ENCODE results near the gene ATRN. TPM values are rescaled to one million over a fixed set of nuclear protein-coding genes. Genes with fewer than 3 reads are reported as not detected.

The ATRN gene
- total and polyA plus RNA-seq, 4 donors = 4.2 to 38.5 (median 21.2) TPM

DNA sequence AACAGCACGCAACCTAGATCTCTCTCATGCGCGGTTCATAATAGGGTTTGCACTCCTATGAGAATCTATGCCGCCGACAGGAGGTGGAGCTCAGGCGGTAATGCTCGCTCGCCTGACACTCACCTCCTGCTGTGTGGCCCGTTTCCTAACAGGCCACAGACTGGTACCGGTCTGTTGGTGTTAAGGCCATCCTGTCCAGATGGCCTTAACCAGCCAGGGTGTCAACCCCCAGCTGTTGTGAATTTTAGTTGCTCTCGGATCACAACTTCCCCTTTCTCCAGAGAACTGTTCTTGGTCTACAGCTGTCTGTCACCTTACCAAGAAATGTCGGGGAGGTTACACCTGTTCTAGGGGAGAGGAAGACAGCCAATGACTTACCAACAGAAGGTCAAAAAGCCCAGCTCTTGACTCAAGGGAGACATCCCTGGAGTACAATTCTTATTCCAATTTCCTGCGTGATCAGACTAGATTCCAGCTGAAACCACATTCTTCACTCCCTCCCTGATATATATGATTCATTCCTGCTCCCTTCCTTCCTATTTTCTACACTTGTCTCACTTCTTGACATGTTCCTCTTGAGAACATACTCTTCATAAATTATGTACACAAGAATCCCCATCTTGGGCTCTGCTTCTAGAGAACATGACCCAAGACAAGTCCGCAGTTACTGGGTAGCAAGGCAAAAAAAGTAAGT is 40.3 kb upstream of the ATRN start:
- ATAC-seq (ENCODE audit: insufficient read depth, low FRiP score) = no peak
- 37 to 63% methylated on average over 14 of the region's 14 CpGs for WGBS, 2 donors
- H3K4me3 ChIP-seq = no peak overlapping the region
- DNase-seq = peak in 1 of 3 donors; percentile 10
- H3K27me3 ChIP-seq (ENCODE audit: control insufficient read depth in 3 of 3, insufficient read depth in 3 of 3, low read length in 2 of 3) = no peaks in the 10 kb centered on the region
- TF ChIP-seq, protein P1, sequence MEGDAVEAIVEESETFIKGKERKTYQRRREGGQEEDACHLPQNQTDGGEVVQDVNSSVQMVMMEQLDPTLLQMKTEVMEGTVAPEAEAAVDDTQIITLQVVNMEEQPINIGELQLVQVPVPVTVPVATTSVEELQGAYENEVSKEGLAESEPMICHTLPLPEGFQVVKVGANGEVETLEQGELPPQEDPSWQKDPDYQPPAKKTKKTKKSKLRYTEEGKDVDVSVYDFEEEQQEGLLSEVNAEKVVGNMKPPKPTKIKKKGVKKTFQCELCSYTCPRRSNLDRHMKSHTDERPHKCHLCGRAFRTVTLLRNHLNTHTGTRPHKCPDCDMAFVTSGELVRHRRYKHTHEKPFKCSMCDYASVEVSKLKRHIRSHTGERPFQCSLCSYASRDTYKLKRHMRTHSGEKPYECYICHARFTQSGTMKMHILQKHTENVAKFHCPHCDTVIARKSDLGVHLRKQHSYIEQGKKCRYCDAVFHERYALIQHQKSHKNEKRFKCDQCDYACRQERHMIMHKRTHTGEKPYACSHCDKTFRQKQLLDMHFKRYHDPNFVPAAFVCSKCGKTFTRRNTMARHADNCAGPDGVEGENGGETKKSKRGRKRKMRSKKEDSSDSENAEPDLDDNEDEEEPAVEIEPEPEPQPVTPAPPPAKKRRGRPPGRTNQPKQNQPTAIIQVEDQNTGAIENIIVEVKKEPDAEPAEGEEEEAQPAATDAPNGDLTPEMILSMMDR (IDR thresholded peaks at IDR 0.05; ENCODE audit: control extremely low read depth, extremely low read depth) = no peak
- H3K4me1 ChIP-seq (ENCODE audit: control insufficient read depth in 5 of 5, insufficient read depth in 5 of 5, low read length in 5 of 5) = no peaks in the 10 kb centered on the region
- no peak overlapping the region for H3K27ac ChIP-seq (ENCODE audit: low read depth in 1 of 2, low read length in 1 of 2)
- no peak overlapping the region for H3K9ac ChIP-seq (ENCODE audit: insufficient read depth in 1 of 2, low read length in 2 of 2)
- H3K36me3 ChIP-seq (ENCODE audit: control insufficient read depth in 4 of 4, insufficient read depth in 4 of 4, low read length in 4 of 4) = no peaks in the 10 kb centered on the region
- H3K9me3 ChIP-seq (ENCODE audit: control insufficient read depth in 4 of 4, insufficient read depth in 3 of 4, low read length in 3 of 4) = no peaks in the 10 kb centered on the region

DNA sequence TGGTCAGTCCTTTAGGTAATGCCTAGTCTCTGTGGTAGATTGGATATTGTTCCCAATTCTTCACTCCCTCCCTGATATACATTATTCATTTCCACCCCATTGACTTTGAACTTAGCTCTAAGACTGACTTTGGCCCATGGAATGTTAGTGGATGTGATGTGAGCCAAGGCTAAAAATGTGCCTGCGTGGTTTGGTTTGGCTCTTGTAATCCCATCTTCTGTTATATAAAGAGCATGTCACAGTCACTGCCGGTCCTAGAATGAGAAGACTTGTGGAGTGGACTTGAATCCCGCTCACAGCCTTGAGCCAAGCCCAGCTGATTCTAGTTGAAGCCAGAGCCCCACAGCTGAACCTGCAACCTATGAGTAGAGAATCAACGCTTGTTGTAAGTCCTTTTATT is 39.7 kb upstream of the ATRN start:
- H3K4me3 ChIP-seq = no peak overlapping the region
- DNase-seq (no peak), ATAC-seq (ENCODE audit: insufficient read depth, low FRiP score) (no peak)
- no peak overlapping the region for H3K27ac ChIP-seq (ENCODE audit: low read depth in 1 of 2, low read length in 1 of 2)
- no peaks in the 10 kb centered on the region for H3K9me3 ChIP-seq (ENCODE audit: control insufficient read depth in 4 of 4, insufficient read depth in 3 of 4, low read length in 3 of 4)
- TF ChIP-seq, protein P1 (IDR thresholded peaks at IDR 0.05; ENCODE audit: control extremely low read depth, extremely low read depth) = no peak
- H3K36me3 ChIP-seq (ENCODE audit: control insufficient read depth in 4 of 4, insufficient read depth in 4 of 4, low read length in 4 of 4) = no peaks in the 10 kb centered on the region
- H3K4me1 ChIP-seq (ENCODE audit: control insufficient read depth in 5 of 5, insufficient read depth in 5 of 5, low read length in 5 of 5) = no peaks in the 10 kb centered on the region
- H3K9ac ChIP-seq (ENCODE audit: insufficient read depth in 1 of 2, low read length in 2 of 2) = no peak overlapping the region
- 91 to 95% methylated on average over 4 of the region's 4 CpGs for WGBS, 2 donors
- no peaks in the 10 kb centered on the region for H3K27me3 ChIP-seq (ENCODE audit: control insufficient read depth in 3 of 3, insufficient read depth in 3 of 3, low read length in 2 of 3)

DNA sequence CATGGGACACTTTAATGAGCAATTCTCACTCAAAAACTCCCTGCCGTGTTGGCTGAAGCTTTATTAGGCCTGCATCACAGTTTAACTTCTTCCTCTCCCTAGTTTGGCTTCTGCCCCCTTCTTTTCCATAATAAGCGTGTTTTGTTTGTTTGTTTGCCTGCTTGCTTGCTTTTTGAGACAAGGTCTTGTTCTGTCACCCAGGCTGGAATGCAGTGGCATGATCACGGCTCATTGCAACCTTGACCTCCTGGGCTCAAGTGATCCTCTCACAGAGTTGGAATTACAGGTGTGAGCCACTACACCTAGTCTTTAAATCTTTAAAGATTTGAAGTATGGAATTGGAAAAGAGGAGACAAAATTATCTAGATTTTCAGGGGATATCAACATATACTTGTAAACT is 38.0 kb upstream of the ATRN start:
- H3K4me1 ChIP-seq (ENCODE audit: control insufficient read depth in 5 of 5, insufficient read depth in 5 of 5, low read length in 5 of 5) = no peaks in the 10 kb centered on the region
- H3K9me3 ChIP-seq (ENCODE audit: control insufficient read depth in 4 of 4, insufficient read depth in 3 of 4, low read length in 3 of 4) = no peaks in the 10 kb centered on the region
- ATAC-seq (ENCODE audit: insufficient read depth, low FRiP score) (no peak), DNase-seq (no peak)
- TF ChIP-seq, protein P1 (IDR thresholded peaks at IDR 0.05; ENCODE audit: control extremely low read depth, extremely low read depth) = no peak
- no peak overlapping the region for H3K9ac ChIP-seq (ENCODE audit: insufficient read depth in 1 of 2, low read length in 2 of 2)
- H3K4me3 ChIP-seq = no peak overlapping the region
- H3K36me3 ChIP-seq (ENCODE audit: control insufficient read depth in 4 of 4, insufficient read depth in 4 of 4, low read length in 4 of 4) = no peaks in the 10 kb centered on the region
- no peak overlapping the region for H3K27ac ChIP-seq (ENCODE audit: low read depth in 1 of 2, low read length in 1 of 2)
- WGBS, 2 donors = 84 to 95% methylated on average over 3 of the region's 3 CpGs
- H3K27me3 ChIP-seq (ENCODE audit: control insufficient read depth in 3 of 3, insufficient read depth in 3 of 3, low read length in 2 of 3) = no peaks in the 10 kb centered on the region

DNA sequence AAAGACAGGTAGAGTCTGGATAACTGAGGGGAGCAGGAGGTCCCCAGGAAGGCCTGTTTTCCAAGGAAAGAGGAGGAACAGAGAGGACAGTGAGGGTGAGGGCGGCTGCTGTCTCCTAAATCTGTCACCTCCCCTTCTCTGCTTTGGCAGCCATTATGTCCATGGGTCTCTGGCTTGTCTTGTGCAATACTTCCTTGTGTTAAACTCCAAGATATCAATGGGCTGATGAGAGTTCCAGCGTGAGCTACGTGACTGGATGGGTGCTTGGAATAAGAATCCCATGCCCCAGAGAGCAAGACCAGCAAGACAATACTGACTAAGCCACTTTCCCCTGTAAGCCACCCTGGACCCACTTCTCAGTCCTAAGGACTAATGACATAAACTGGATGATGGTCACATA is 37.1 kb upstream of the ATRN start:
- H3K27ac ChIP-seq (ENCODE audit: low read depth in 1 of 2, low read length in 1 of 2) = no peak overlapping the region
- H3K4me3 ChIP-seq = no peak overlapping the region
- H3K9me3 ChIP-seq (ENCODE audit: control insufficient read depth in 4 of 4, insufficient read depth in 3 of 4, low read length in 3 of 4) = no peaks in the 10 kb centered on the region
- no peaks in the 10 kb centered on the region for H3K36me3 ChIP-seq (ENCODE audit: control insufficient read depth in 4 of 4, insufficient read depth in 4 of 4, low read length in 4 of 4)
- no peaks in the 10 kb centered on the region for H3K4me1 ChIP-seq (ENCODE audit: control insufficient read depth in 5 of 5, insufficient read depth in 5 of 5, low read length in 5 of 5)
- H3K27me3 ChIP-seq (ENCODE audit: control insufficient read depth in 3 of 3, insufficient read depth in 3 of 3, low read length in 2 of 3) = no peaks in the 10 kb centered on the region
- DNase-seq (no peak), ATAC-seq (ENCODE audit: insufficient read depth, low FRiP score) (no peak)
- no peak overlapping the region for H3K9ac ChIP-seq (ENCODE audit: insufficient read depth in 1 of 2, low read length in 2 of 2)
- TF ChIP-seq, protein P1 (IDR thresholded peaks at IDR 0.05; ENCODE audit: control extremely low read depth, extremely low read depth) = no peak
- WGBS, 2 donors = 66 to 76% methylated on average over 3 of the region's 3 CpGs

Measured in lung (tissue), 12 donors.